Stimulated activated naive CD8-positive, alpha-beta T cell treated with anti-CD3 and anti-CD28 coated beads, Interleukin-15, Interleukin-2, amounts not matched to agents 100 U/mL and 50 U/mL, for 24 hours (primary cell): ENCODE measurements around the gene CTAGE9.
"Not testable (repeated sequence)": the region's sequence is repeated elsewhere in the genome, so short reads cannot be mapped to it uniquely, and the experiment has no call there.

Experiments
- ATAC-seq: fragments of 150-1000 bp; cut with Tn5 transposase; one replicate; pipeline ENCODE4 v1.10.0; 2021
- DNase-seq: peaks from one replicate; pipeline ENCODE4 v3.0.0; 2021

The CTAGE9 gene

DNA sequence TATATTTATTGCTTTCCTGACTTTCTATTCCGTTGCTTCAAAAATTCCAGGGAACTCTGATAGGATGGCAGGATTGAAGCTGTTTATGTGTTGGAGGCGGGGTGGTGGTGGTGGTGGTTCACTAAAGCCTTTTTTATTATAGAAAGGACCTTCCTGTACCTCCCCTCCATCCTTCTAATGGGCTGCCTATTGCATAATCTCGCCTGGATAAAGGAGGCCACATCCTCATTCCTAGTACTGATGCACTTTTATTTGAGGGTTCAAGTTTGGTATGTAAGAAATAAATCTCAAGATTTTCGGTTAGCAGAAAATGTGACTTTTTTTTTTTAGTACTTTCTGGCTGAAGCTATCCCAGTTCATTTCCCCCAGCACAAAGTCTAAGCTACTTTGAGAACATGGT lies 18.7 kb upstream of the CTAGE9 start:
- no peak for DNase-seq
- no peak for ATAC-seq

DNA sequence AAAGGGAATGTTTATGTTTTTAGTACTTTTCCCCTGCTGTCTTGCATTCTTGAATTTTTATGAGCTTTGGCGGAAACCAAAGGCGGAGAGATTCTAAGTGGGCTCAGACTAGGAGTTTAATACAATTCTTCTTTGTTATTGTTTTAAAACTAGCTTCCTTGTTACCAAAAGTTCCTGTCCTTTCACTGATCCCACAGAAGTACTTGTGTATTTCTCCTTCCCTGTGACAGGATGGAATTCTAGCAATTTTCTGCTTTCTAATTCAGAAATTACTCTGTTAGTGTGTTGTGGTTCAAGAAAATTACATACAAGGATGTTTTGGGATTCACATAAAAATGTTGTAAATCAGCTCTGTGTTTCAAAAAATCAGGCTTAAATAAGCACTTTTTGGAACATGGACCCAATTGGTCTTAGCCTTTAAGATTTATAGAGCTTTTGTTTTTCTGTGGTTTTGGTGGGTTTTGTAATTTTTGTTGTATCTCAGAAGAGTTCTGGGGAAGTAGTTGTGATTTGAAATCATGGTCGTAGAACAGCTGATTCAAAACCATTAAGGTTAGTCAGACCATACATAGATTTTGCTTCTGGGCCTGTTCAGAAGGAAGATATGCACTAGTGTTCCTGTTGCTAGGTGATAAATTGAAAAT lies 17.6 kb upstream of the CTAGE9 start:
- DNase-seq = no peak
- no peak for ATAC-seq

DNA sequence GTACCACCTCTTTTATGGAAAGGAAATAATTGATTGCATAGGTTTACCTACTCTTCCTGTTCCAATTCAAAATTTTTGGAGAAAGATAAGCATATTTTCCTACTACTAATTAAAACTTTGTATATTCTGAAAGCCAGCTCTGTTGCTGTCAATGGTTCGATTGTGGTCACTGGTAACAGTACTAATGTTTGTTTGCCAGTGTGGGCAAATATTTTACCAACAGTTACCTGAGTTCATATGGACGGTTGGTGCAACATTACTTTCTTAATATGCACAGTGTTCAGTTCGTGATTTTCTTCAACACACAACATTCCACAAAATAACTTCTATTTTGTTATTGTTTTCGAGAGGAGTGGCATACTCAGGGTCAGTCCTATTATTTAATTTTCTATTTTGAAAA lies 17.1 kb upstream of the CTAGE9 start:
- no peak for DNase-seq
- ATAC-seq = no peak

DNA sequence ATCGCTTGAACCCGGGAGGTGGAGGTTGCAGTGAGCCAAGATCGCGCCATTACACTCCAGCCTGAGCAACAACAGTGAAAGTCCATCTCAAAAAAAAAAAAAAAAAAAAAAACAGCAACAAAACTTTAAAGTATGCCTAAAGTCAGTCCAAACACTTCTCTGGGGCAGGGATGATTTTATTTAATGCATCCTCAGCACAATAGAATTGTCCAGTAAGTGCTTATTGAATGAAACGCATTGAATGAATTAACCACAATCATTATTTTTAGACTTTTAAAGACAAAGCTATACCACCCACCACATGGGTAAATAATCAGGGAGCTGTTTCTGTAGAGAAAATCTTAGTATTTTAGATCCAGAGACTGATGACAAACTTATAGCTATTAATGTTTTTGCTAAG lies 16.6 kb upstream of the CTAGE9 start:
- DNase-seq = no peak
- no peak for ATAC-seq

DNA sequence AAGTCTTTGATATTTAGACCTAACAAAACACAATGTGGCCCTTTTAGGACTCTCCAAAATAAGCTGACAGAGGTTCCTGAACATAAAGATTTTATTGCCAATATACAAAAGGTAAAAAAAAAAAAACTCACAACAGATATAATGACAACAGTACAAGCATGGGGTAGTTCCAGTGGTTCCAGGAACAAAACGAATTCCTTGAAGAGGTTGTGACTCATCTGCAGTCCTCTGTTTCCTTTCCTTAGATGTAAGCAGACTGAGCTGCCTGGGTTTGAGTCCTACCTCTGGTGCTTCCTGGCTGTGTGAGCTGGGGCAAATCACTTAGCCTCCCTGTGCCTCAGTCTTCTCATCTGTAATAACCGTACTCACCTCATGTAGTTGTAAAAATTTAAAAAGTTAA lies 13.3 kb upstream of the CTAGE9 start:
- ATAC-seq (no peak), DNase-seq (no peak)

DNA sequence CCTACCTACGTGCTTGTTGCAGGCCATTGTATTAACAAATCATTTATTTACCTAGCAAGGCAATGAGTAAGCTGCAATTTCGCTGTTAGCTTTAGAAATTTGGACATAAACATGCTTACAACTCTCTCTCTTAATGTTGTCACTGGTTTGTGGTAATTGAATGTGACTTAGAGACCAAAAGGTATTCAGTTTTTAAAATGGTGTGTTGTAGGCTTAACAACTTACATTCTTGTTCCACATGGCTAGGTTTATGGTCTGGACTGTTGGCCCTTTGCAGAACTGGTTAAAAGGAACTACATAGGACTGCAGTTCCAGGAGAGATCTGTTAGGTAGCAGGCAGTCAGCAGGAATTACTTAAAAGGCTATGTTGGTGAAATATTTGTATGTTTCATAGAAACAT lies 10.3 kb upstream of the CTAGE9 start:
- DNase-seq (no peak), ATAC-seq (no peak)

DNA sequence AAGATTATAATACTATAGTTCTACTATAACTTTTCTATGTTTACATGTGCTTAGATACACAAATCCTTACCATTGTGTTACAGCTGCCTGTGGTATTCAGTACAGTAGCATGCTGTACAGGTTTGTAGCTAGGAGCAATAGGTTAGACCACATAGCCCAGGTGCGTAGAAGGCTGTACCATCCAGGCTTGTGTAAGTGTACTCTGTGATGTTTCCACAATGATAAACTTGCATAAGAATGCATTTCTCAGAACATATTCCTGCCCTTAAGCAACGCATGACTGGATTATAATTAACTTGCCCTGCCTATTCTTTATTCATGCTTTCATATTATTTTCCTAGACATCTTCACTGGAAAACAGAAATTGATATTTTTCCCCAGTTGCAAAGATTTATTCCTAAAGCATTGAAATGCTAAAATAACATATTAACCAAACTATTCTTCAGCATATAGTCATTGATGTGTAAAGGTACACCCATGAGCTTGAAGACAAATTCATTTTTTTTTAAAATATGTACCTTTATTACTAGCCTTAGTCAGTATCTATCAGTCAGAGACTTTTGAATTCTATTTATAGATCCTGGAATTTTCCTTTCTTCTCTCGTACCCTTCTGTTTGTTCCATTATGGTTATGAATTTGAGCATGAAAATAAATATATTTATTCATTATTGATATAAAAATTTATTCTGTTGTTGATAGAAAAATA lies 7.2 kb upstream of the CTAGE9 start:
- no peak for DNase-seq
- no peak for ATAC-seq

DNA sequence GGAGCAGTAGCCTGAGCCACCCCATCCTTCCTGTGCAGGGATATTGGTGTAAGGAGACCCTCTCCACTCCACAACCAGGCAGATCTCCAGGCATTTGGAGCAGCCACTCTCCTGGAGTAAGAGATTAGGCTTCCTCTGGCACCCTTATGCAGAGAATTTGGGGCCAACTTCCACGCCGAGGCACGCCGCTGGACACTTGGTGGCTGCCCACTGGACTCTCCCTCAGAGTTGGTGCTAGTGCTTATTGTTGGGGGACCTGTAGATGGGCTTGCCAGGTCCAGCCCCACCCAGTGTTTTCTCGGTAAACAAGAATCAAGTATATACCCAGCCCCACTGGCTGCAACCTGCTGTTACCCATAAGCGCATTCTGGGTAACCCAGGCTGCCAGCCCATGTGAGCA lies 4.8 kb upstream of the CTAGE9 start:
- DNase-seq, ATAC-seq: not testable (repeated sequence)

DNA sequence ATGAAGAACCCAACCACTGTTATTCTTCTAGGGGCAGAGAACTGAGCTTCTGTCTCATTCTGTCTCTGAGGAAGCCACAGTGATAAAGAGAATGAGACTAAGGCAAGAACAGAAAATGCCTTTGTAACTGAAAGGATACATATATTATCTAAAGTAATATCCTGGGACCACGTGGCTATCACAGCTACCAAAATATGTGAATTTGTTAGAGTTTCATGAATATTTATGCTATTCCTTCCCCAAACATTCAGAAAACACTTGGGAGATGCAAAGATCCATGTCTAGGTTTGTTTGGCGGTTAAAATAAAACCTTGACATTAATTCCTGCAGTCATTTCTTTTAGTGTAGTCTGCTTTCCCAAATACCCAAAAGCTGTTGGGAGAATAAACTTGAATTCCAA lies 6.9 kb downstream of the CTAGE9 start:
- DNase-seq, ATAC-seq: not testable (repeated sequence)

DNA sequence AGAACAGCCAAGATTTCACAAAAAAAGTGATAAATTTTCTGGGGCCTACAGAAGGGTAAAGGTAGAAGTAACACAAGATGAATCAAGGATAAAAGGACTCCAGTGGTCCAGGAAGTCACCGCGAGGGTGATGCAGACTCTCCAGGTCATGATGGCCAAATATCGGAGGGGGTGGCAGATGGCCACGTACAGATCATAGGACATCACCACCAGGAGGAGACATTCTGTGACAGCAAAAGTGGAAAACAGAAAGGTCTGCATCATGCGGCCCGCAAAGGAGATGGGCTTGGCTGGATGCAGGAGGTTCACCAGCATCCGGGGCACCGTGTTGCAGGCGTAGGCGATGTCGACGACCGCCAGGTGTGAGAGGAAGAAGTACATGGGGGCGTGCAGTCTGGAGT lies 10.0 kb downstream of the CTAGE9 start:
- DNase-seq, ATAC-seq: not testable (repeated sequence)

DNA sequence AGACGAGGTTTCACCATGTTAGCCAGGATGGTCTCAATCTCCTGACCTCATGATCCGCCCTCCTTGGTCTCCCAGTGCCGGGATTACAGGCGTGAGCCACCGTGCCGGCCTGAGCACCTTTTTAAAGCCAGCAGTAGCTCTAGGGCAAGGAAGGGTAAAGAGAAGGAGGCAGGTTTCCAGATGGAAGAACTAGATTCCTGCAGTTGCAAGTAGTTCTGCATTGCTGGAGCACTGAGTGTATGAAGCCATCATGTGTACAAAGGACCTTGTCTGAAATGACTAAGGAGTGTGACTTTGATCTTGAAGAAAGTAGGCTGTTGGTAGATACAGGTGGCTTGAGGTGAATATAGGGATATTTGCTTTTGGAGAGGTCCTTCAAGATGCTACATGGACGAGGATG lies 13.9 kb downstream of the CTAGE9 start:
- ATAC-seq (no peak), DNase-seq (no peak)

DNA sequence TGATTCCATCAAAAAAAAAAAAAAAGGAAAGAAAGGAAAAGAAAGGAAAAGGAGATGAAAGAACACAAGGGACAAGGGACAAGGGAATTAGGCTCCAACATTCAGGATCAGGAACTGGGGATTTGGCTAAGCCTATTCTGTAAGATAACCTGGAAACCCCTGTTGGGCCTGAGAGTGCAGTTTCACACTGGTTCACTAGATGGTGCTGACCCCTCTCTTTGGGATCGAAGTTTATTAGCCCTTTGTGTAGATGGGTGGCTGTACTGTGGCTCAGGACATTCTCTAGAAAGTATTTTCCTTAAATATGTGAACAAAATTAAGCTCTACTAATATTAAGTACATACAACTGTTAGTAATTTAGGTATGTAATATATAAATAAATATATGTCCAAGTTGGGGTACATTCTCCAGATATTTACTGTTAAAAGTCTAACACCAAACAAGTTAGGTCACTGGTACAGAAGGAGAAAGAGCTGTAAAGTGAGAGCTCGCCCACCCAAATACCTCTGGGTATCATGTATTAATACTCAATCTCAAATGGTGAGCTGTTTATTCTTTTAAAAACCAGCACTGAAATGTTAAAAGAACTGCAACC lies 15.9 kb downstream of the CTAGE9 start:
- peak; percentile 43 for DNase-seq
- ATAC-seq = peak; percentile 86

DNA sequence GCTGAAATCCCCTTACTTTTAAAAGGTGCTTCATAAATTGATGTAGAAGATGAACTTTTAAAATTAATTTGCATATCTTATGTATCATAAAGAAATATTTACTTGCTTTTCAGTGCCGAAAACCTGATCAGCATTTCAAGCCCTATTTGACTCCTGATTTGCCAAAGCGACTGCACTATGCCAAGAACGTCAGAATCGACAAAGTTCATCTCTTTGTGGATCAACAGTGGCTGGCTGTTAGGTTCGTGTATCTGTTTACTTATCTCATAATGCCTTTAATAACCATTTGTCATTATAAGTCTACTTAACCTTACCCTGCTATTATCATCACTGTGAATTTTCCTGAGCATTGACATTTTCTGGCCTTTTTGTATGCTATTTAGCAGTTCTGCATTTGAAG lies 17.4 kb downstream of the CTAGE9 start:
- no peak for ATAC-seq
- no peak for DNase-seq

DNA sequence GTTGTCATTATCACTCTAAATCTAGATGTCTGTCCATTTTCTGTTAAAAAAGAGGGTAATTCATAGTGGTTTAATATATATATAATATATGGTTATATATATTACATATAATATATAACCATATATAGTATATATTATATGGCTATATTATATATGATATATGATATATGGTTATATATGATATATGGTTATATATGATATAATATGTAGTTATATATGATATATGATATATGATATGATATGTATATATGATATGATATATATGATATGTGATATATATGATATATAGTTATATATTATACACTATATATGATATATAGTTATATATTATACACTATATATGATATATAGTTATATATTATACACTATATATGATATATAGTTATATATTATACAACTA lies 18.2 kb downstream of the CTAGE9 start:
- no peak for DNase-seq
- ATAC-seq = no peak

DNA sequence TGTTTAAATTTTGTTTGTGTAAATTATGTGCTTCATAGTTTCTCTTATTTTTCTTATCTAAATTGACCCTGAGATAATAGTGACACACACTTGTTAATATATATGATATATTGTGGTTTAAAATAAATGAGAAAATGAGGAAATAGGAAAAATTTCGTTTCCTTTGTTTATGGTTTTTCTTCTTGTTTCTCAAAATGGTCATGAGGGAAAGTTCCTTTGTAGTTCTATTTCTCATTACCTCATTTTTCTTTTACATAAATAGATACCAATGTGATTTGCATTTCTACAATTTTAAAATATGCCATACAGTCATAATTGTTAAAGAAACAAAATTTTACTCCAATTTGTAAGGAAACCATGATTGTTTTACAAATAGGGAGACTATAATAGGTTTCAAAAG lies 18.8 kb downstream of the CTAGE9 start:
- no peak for DNase-seq
- no peak for ATAC-seq

DNA sequence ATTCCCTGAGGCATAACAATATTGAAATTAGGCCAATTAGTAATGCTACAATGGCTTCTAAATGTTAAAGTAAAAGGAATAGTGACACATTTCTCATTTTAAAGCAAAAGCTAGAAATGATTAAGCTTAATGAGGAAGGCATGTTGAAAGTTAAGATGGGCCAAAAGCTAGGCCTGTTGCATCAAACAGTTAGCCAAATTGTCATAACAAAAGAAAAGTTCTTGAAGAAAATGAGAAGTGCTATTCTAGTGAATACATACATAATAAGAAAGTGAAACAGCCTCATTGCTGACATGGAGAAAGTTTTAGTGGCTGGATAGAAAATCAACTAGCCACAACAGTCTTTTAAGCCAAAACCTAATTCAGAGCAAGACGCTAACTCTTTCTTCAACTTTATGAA lies 22.5 kb downstream of the CTAGE9 start:
- ATAC-seq (peak; percentile 48), DNase-seq (no peak)

DNA sequence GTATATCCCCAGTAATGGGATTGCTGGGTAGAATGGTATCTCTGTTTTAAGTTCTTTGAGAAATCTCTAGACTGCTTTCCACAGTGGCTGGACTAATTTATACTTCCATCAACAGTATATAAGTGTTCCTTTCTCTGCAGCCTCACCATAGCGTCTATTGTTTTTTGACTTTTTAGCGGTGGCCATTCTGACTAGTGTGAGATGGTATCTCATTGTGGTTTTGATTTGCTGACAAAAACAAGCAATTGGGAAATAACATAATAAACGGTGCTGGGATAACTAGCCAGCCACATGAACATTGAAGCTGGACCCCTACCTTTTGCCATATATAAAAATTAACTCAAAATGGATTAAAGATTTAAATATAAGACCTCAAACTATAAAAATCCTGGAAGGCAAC lies 23.8 kb downstream of the CTAGE9 start:
- DNase-seq (no peak), ATAC-seq (no peak)

DNA sequence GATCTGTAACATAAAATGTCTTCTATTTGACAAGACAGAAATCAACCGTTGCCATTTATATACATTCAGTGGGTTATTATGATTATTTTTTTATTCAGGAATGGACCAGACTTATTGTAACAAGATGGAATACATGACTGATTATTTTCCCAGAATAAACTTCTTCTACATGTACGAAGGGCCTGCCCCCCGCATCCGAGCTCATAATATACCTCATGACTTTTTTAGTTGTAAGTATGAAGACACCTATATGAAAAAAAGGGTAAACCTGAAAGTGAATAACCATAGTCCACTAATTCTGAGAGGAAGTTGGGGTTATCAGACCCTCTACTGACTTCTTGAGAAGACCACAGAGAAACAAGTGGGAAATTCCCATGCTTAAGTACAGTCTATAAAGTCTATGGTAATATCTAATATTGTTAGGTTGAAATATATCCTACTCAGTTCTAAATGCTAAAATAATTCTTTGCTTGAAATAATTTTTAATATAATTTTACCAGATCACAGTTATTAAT lies 25.5 kb downstream of the CTAGE9 start:
- peak; percentile 23 for DNase-seq
- peak; percentile 81 for ATAC-seq

DNA sequence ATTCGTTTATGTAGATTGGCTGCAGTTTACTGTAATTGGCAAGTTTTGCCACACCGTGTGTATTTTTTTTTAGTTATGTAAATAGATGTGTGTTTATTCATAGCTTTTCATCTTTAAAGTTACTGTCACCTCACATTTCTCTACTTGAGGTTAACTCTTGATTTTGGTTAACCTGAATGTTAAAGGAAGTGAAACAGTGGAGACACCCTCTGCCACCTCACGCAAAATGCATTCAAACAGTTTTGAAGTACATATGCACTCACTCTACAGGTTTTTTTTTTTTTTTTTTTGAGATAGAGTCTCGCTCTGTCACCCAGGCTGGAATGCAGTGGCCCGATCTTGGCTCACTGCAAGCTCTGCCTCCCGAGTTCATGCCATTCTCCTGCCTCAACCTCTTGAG lies 27.3 kb downstream of the CTAGE9 start:
- ATAC-seq = peak; percentile 38
- DNase-seq = no peak

DNA sequence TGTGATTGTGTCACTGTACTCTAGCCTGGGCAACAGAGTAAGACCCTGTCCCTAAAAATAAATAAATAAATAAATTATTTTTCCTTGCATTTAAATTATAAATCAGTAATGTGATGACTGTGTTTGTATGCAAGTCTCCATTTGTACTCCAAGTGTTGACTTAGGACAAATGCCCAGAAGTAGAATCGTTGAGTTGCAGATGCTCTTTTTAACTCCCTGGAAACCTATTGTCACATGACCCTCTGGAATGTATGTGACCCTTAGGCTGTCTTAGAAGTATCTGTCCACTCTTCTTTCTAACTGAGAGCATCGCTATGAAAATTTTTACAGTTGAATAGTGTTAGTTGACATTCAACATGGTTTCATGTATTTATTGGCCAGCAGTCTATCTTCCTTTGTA lies 28.4 kb downstream of the CTAGE9 start:
- no peak for DNase-seq
- ATAC-seq = no peak

DNA sequence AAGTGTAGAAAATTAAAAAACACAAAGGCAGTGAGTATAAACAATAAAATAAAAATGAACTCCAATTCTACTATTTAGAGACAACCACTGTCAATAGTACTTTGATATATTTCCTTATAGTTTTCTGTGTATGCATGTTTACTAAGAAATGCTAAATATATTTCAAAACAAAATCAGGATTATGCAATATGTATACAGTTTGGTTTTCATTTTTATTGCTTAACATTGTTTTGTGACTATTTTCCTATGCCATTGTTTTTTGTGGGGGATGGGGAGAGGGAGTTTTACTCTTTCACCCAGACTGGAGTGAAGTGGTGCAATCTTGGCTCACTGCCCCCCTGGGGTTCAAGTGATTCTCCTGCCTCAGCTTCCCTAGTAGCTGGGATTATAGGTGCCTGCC lies 29.2 kb downstream of the CTAGE9 start:
- DNase-seq (no peak), ATAC-seq (no peak)

DNA sequence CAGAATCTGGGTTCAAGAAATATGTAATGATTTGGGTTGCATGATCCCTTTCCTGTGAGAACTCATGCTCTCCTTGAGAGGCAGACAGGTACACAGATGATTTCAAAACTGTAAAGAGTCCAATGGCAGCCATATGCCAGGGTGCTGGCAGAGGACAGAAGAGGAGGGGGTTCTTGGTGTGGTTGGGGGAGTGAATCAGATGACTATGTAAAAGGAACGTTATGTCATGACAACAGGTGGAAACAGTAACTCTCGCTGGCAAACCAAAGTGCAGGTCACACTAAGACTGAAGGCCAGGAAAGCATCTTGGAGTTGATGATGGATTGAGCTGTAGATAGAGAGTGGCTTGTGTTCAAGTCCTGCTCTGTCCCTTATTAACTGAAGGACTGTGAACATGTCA lies 29.9 kb downstream of the CTAGE9 start:
- no peak for ATAC-seq
- DNase-seq = no peak

DNA sequence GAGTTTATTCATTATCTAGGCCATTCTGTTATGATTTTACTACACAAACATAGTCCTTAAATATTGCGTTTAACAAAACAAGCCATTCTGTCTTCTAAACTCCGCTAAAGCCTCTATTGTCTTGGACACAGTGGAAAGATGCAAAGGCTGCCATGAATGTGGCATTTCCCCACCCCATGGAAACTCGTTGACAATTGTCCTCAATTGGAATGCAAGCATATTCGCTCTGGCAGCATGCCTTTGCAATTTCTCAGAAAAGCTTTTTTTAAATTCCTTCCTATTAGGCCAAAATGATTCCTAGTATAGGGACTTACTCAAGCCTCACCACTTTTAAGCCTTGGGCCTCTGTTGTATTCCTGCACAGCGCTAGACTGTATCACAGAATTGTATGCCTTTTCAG lies 32.4 kb downstream of the CTAGE9 start:
- DNase-seq (no peak), ATAC-seq (no peak)

DNA sequence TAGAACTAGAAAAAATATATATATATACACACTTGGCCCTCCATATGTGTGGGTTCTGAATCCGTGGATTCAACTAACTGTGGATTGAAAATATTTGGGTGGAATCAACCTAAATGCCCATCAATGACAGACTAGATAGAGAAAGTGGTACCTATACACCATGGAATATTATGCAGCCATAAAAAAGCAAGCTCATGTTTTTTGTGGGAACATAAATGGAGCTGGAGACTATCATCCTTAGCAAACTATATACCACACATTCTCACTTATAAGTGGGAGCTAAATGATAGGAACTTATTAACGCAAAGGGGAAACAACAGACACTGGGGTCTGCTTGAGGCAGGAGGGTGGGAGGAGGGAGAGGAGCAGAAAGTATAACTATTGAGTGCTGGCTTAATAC lies 37.6 kb downstream of the CTAGE9 start:
- ATAC-seq (no peak), DNase-seq (no peak)
